Right lobe of liver (tissue), 4 donors: Measurements from ENCODE around the gene ANO7.

Experiments used
- CTCF ChIP-seq, 4 donors: fragments of 200-600 bp in 3 of 4; fragments of 450-650 bp in 1 of 4; IDR thresholded peaks; one replicate each; pipeline versions ENCODE4 v1.5.1 to v1.8.0; 2016 to 2022; ENCODE audit warnings: antibody characterized with exemption in 4 of 4, mild to moderate bottlenecking in 2 of 4
- POLR2A ChIP-seq: fragments of 450-650 bp; IDR thresholded peaks from one replicate; pipeline ENCODE4 v1.6.1; 2017; ENCODE audit warnings: antibody characterized with exemption, mild to moderate bottlenecking
- donor health status: DM: no; HTN: no; CAD: no.
- donor health status: DM: no; HTN: no; CAD: no.
- donor health status: DM: no; HTN: yes; CAD: no.

GRCh38 chr2:241142063-241142462 is 46.4 kb upstream of the ANO7 start:
- TF ChIP-seq CTCF (IDR thresholded peaks at IDR 0.05) (no peak), POLR2A (no peak)
